VCaP (cell line): ENCODE results near the gene TBC1D9B.

ENCODE experiments used
- H3K27ac ChIP-seq: fragments of 450-650 bp; 2 replicates; pipeline ENCODE4 v1.5.1; 2017
- CTCF ChIP-seq: fragments of 450-650 bp; conservative IDR thresholded peaks from 2 replicates; pipeline ENCODE4 v1.5.1; 2017; ENCODE audit warnings: mild to moderate bottlenecking, moderate library complexity

TBC1D9B gene

DNA sequence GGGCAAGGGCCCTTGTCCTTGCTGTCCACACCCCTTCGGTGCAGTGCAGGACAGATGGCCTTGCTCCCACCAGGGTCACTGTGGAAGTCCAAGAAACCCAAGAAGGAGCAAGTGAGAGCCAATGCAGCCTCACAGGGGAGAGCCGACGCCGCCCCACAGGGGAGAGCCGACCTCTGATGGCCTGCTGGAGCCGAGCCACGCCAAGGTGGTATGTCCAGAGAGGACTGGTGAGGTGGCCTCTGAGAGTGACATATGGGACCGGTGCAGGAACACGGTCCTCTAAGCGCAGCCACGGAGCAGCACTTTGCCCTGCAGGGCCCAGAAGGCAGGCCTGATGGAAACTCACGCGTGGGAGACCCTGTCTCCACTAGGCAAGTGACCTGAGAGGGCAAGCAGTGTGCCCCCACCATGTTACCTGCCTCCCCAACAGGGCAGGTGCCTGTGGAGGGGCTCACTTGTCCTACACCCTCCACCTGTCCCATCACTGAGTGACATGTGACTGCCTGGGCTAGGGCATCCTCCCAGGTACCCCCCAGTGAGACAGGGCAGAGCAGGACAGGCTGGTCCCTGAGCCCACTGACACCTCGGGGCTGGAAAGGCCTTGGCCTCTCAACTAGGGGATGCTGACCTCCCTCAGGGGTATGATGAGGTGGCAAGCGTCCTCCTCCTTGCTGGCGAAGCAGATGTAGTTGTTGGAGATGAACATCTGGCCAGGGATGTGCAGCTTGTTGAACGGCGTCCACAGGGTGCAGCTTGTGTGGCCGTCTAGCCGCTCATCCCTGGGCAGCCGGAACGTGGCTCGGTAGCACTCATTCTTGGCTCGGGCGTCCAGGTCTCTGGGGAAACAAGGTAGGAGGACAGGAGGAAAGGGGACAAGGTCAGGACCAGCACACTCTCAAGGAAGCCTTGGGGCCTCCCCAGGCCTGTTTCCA lies 16.7 kb downstream of the TBC1D9B start:
- TF ChIP-seq CTCF = no peak
- no peak overlapping the region for H3K27ac ChIP-seq

- TF ChIP-seq CTCF = no peak
- no peak overlapping the region for H3K27ac ChIP-seq
Observed at GRCh38 chr5:179889885-179890284, 17.8 kb downstream of the TBC1D9B start.

GRCh38 chr5:179887802-179888201 lies 19.9 kb downstream of the TBC1D9B start:
- TF ChIP-seq CTCF = no peak
- H3K27ac ChIP-seq = no peak overlapping the region

DNA sequence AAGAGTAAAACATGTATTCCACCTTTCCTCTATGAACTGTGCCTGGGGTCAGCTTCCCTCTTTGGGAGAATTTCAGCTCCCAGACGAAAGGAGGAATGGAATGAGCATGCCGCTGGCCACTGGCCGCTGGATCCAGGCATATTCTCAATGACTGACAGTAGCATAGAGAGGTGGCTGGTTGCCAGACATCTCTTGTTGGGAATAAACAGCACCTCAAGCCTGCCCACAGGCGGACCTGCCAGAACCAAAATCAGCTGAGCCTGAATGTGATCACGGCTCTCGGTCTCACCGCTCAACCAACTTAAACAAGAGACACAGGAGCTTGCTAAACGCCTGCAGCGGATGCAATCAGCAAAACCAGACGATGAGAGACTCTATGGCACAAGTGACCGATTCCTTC lies 20.6 kb downstream of the TBC1D9B start:
- H3K27ac ChIP-seq = no peak overlapping the region
- no peak for TF ChIP-seq CTCF

- no peak overlapping the region for H3K27ac ChIP-seq
- TF ChIP-seq CTCF = no peak
Observed at GRCh38 chr5:179886190-179886911, 21.3 kb downstream of the TBC1D9B start.

DNA sequence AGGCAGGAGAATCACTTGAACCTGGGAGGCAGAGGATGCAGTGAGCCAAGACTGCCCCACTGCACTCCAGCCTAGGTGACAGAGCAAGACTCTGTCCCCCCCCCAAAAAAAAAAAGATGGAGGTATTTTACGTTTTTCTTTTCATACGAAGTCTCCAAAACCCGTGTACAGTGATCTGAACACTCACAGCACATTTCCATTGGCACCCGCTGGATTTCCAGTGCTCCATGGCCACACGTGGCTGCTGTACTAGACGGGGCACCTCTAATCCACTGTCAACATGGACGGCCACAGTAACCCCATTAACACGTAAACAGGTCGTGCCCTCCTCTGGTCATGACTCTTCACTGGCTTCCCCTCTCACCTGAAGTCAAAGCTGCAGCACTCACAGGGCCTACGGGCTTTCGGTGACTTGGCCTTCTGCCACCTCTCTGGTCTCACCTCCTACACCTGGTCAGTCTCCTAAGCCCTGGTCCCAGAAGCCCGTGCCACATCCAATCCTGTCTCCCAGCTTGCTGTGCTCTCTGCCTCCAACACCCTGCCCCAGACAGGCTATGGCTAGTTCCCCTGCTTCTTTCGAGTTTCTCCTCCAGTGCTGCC lies 22.1 kb downstream of the TBC1D9B start:
- H3K27ac ChIP-seq = no peak overlapping the region
- no peak for TF ChIP-seq CTCF

GRCh38 chr5:179883163-179883562 lies 24.5 kb downstream of the TBC1D9B start:
- TF ChIP-seq CTCF = no peak
- no peak overlapping the region for H3K27ac ChIP-seq
